GM23248 (cell line): ENCODE results near the gene PPEF1. TPM values are rescaled to one million over a fixed set of nuclear protein-coding genes. Genes with fewer than 3 reads are reported as not detected.
"Not testable (repeated sequence)": the region's sequence is repeated elsewhere in the genome, so short reads cannot be mapped to it uniquely, and the experiment has no call there.

Experiments
- DNase-seq: peaks from one replicate; pipeline ENCODE4 v3.0.0-alpha.2; 2015
- H2AFZ ChIP-seq: fragments of 200-600 bp; sonication (generic); 2 replicates; pipeline ENCODE4 v1.6.1; 2016; ENCODE audit warnings: antibody characterized with exemption
- H3F3A ChIP-seq: fragments of 200-600 bp; sonication (generic); 2 replicates; pipeline ENCODE4 v1.6.1; 2016; ENCODE audit warnings: mild to moderate bottlenecking, antibody characterized with exemption, mixed run types; ENCODE audit not compliant: insufficient read depth
- H3K27ac ChIP-seq: fragments of 200-600 bp; sonication (generic); 2 replicates; pipeline ENCODE4 v1.5.1; 2016; ENCODE audit warnings: mild to moderate bottlenecking
- H3K27me3 ChIP-seq: fragments of 200-600 bp; sonication (generic); replicated peaks from 2 replicates; pipeline ENCODE4 v1.6.1; 2016; ENCODE audit warnings: mild to moderate bottlenecking; ENCODE audit not compliant: insufficient read depth
- H3K36me3 ChIP-seq: fragments of 200-600 bp; sonication (generic); 2 replicates; pipeline ENCODE4 v1.6.1; 2016; ENCODE audit warnings: low read depth, mild to moderate bottlenecking
- H3K4me1 ChIP-seq: fragments of 200-600 bp; sonication (generic); 2 replicates; pipeline ENCODE4 v1.6.1; 2016; ENCODE audit warnings: mild to moderate bottlenecking; ENCODE audit not compliant: insufficient read depth
- H3K4me2 ChIP-seq: fragments of 200-600 bp; sonication (generic); one replicate; pipeline ENCODE4 v1.6.1; 2016; ENCODE audit warnings: mild to moderate bottlenecking; ENCODE audit not compliant: unreplicated experiment
- H3K4me3 ChIP-seq: fragments of 200-600 bp; sonication (generic); 2 replicates; pipeline ENCODE4 v1.5.1; 2016; ENCODE audit warnings: mild to moderate bottlenecking
- H3K79me2 ChIP-seq: fragments of 200-600 bp; sonication (generic); 2 replicates; pipeline ENCODE4 v1.6.1; 2016; ENCODE audit warnings: mild to moderate bottlenecking; ENCODE audit not compliant: insufficient read depth
- H3K9ac ChIP-seq: fragments of 200-600 bp; sonication (generic); 2 replicates; pipeline ENCODE4 v1.6.1; 2016; ENCODE audit warnings: mild to moderate bottlenecking
- H3K9me2 ChIP-seq: fragments of 200-600 bp; sonication (generic); 2 replicates; pipeline ENCODE4 v1.6.1; 2016; ENCODE audit warnings: mixed run types, mild to moderate bottlenecking, moderate library complexity; ENCODE audit not compliant: insufficient read depth
- H3K9me3 ChIP-seq: fragments of 200-600 bp; sonication (generic); one replicate; pipeline ENCODE4 v1.6.1; 2017; ENCODE audit warnings: low read depth
- H4K20me1 ChIP-seq: fragments of 200-600 bp; sonication (generic); 2 replicates; pipeline ENCODE4 v1.6.0; 2016; ENCODE audit not compliant: insufficient read depth
- EZH2 ChIP-seq: fragments of 200-600 bp; sonication (generic); IDR thresholded peaks from 2 replicates; pipeline ENCODE4 v1.6.1; 2018; ENCODE audit warnings: antibody characterized with exemption, mild to moderate bottlenecking; ENCODE audit not compliant: insufficient read depth, poor library complexity, severe bottlenecking
- EZH2phosphoT487 ChIP-seq: fragments of 200-600 bp; sonication (generic); IDR thresholded peaks from 2 replicates; pipeline ENCODE4 v1.6.1; 2018; ENCODE audit warnings: antibody characterized with exemption, moderate library complexity, mild to moderate bottlenecking, low read depth; ENCODE audit not compliant: insufficient read depth
- WGBS, 2 experiments: methylation state at CpG; one replicate each; pipeline ENCODE4 v1.1.6; 2015 to 2017; ENCODE audit warnings: low lambda C conversion rate in 2 of 2, low coverage in 1 of 2; ENCODE audit errors: missing lambda C conversion rate in 2 of 2; 5-methylcytosine and 5-hydroxymethylcytosine counted together
- in situ Hi-C: fragments of 300-500 bp; cut with MboI; formaldehyde crosslinking; loops from 2 replicates; pipeline ENCODE4 v1.15.0; 2020
- polyA plus RNA-seq: library from polyadenylated mRNA; unstranded; fragments of >200 nt; fragmentation: Nextera tagmentation; extraction: Ambion mirVana; gene quantifications from 2 replicates; pipeline ENCODE4 v1.2.1, GENCODE V29; 2016
- total RNA-seq: library from RNA; depleted of rRNA; stranded (reverse); fragments of >200 nt; shearing (Covaris generic); gene quantifications from 2 replicates; pipeline ENCODE4 v1.2.3, GENCODE V29; 2014

Gene PPEF1
- total and polyA plus RNA-seq, 2 experiments from 2014 or later = not detected

GRCh38 chrX:18725310-18725943 lies 18.0 kb downstream of the PPEF1 start:
- no peak overlapping the region for H3K4me3 ChIP-seq
- no peak overlapping the region for H3K27ac ChIP-seq
- H3K9ac ChIP-seq = no peak overlapping the region
- no peaks in the 10 kb centered on the region for H3K79me2 ChIP-seq
- H3K36me3 ChIP-seq = no peaks in the 10 kb centered on the region
- no peak overlapping the region for H3K4me2 ChIP-seq
- TF ChIP-seq EZH2phosphoT487 (no peak), EZH2 (no peak)
- in situ Hi-C loops = no loop called here
- no peaks in the 10 kb centered on the region for H3K27me3 ChIP-seq
- no peaks in the 10 kb centered on the region for H3K4me1 ChIP-seq
- H4K20me1 ChIP-seq = no peaks in the 10 kb centered on the region
- no peaks in the 10 kb centered on the region for H3K9me2 ChIP-seq
- no peaks in the 10 kb centered on the region for H3F3A ChIP-seq
- WGBS, 2 experiments = 14 to 25% methylated on average over 4 to 8 of the region's 8 CpGs
- DNase-seq = no peak
- no peak overlapping the region for H2AFZ ChIP-seq
- no peaks in the 10 kb centered on the region for H3K9me3 ChIP-seq

- H4K20me1 ChIP-seq = no peaks in the 10 kb centered on the region
- H3K4me1 ChIP-seq = no peaks in the 10 kb centered on the region
- H3K79me2 ChIP-seq = no peaks in the 10 kb centered on the region
- no peaks in the 10 kb centered on the region for H3K27me3 ChIP-seq
- H3K27ac ChIP-seq = no peak overlapping the region
- H3K36me3 ChIP-seq = no peaks in the 10 kb centered on the region
- in situ Hi-C loops = no loop called here
- H3K4me3 ChIP-seq = no peak overlapping the region
- WGBS, 2 experiments = 19 to 27% methylated on average over 2 to 4 of the region's 4 CpGs
- DNase-seq = no peak
- TF ChIP-seq EZH2 (no peak), EZH2phosphoT487 (no peak)
- no peaks in the 10 kb centered on the region for H3K9me3 ChIP-seq
- no peaks in the 10 kb centered on the region for H3F3A ChIP-seq
- no peak overlapping the region for H3K4me2 ChIP-seq
- H3K9ac ChIP-seq = no peak overlapping the region
- no peaks in the 10 kb centered on the region for H3K9me2 ChIP-seq
- H2AFZ ChIP-seq = no peak overlapping the region
These were observed 25.8 kb downstream of the PPEF1 start for GRCh38 chrX:18733287-18733686.

GRCh38 chrX:18739609-18740008 lies 32.2 kb downstream of the PPEF1 start:
- H3K27ac ChIP-seq, H4K20me1 ChIP-seq, H3K79me2 ChIP-seq, H3F3A ChIP-seq, H3K9ac ChIP-seq, H3K9me3 ChIP-seq, H3K4me3 ChIP-seq, DNase-seq, in situ Hi-C loops, H3K4me2 ChIP-seq, H3K4me1 ChIP-seq, H3K27me3 ChIP-seq, H2AFZ ChIP-seq, H3K9me2 ChIP-seq, H3K36me3 ChIP-seq: not testable (repeated sequence)
- 27 to 50% methylated on average over 6 of the region's 6 CpGs for WGBS, 2 experiments

GRCh38 chrX:18748499-18748898 lies 41.1 kb downstream of the PPEF1 start:
- Histone ChIP-seq H3K9me2 (no peaks in the 10 kb centered on the region), H3K36me3 (no peaks in the 10 kb centered on the region), H3K4me2 (no peak overlapping the region), H3K79me2 (no peaks in the 10 kb centered on the region), H4K20me1 (no peaks in the 10 kb centered on the region), H3F3A (no peaks in the 10 kb centered on the region), H3K9me3 (no peaks in the 10 kb centered on the region), H3K27ac (no peak overlapping the region), H2AFZ (no peak overlapping the region), H3K9ac (no peak overlapping the region), H3K4me3 (no peak overlapping the region), H3K27me3 (no peaks in the 10 kb centered on the region), H3K4me1 (no peaks in the 10 kb centered on the region)
- in situ Hi-C loops = no loop called here
- 35 to 40% methylated on average over 2 of the region's 2 CpGs for WGBS, 2 experiments
- DNase-seq = no peak
- no peak for TF ChIP-seq EZH2
- TF ChIP-seq EZH2phosphoT487 = no peak

- Histone ChIP-seq H3K9me2 (no peaks in the 10 kb centered on the region), H3K4me1 (no peaks in the 10 kb centered on the region), H3K9ac (no peak overlapping the region), H3K79me2 (no peaks in the 10 kb centered on the region), H3K36me3 (no peaks in the 10 kb centered on the region), H3K27ac (no peak overlapping the region), H3K27me3 (no peaks in the 10 kb centered on the region), H4K20me1 (no peaks in the 10 kb centered on the region), H2AFZ (no peak overlapping the region), H3F3A (no peaks in the 10 kb centered on the region), H3K4me2 (no peak overlapping the region), H3K4me3 (no peak overlapping the region), H3K9me3 (no peaks in the 10 kb centered on the region)
- no peak for DNase-seq
- no peak for TF ChIP-seq EZH2
- no peak for TF ChIP-seq EZH2phosphoT487
- 0 to 19% methylated on average over 2 of the region's 2 CpGs for WGBS, 2 experiments
- in situ Hi-C loops = no loop called here
These were observed 46.2 kb downstream of the PPEF1 start for GRCh38 chrX:18753631-18754030.
